ENCODE measurements around the gene ID3. TPM values are rescaled to one million over a fixed set of nuclear protein-coding genes. Genes with fewer than 3 reads are reported as not detected.

ID3 gene
- total RNA-seq, 1 experiment from 2014 or later = 909 TPM

DNA sequence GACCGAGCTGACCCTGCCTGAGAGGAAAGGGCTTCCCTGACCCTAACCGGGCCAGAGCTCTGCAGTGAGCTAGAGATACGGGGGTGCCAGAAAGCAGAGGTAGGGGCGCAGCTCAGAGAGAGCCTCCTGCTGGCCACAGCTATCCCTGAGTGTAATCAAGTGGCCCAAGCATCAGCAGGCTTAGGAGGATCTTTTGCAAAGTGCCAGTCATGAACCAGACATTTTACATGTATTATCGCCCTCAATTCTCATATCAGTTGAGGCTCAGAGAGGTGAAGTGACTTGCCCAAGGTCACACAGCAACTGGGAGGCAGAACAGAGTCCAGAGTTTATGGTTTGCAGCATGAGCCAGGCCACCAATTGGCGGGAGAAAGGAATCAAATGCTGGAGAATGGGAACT, 7.0 kb upstream of the ID3 start:
- no peak for DNase-seq (ENCODE audit: low read depth)

GRCh38 chr1:23565776-23566175, 6.5 kb upstream of the ID3 start:
- no peak for DNase-seq (ENCODE audit: low read depth)

DNA sequence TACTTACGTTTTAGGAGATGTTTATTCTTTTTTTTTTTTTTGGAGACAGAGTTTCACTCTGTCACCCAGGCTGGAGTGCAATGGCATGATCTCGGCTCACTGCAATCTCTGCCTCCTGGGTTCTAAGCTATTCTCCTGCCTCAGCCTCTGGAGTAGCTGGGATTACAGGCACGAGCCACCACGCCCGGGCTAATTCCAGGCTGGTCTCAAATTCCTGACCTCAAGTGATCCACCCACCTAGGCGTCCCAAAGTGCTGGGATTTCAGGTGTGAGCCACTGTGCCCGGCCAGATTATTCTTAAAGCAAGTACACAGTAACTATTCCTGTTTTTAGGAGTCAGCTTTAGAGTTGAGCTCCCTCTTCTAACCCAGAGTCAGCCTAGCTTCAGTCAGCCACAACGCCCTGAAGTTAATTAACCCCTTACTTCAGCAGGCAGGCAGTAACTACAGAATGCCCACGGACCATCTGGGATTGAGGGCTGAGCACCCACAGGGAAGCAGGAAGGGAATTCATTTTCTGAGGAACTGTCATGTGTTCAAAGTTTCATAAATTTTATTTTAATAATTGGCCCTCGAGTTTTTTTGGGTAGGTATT, 5.3 kb upstream of the ID3 start:
- peak; percentile 35 for DNase-seq (ENCODE audit: low read depth)

DNA sequence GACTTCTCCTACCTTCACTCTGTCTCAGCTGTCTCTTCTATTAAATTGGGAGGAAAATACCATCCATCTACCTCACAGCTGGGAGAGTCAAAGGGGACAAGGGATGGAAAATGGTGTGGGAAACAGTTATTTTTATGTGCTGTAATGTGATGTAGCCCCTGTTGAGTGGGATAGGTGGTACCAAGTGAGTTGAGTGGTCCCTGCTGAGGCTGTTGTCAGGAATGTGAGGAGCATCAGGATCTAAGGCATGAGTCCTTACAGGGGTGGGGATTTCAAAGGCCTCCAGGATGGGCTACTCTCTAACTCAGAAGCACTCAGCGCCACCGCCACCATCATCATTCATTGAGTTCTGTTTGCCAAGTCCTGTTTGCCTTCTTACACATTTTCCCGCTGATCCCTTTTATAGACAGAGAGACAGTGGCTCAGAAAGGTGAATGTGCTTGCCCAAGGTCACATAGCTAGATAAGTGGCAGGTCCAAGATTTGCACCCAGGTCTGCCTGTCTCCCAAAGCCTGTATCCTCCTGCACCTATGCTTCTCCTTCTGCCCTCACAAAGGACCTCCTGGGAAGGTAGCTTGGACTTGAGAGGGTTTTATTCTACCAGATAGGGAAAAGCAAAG, 4.6 kb upstream of the ID3 start:
- DNase-seq (ENCODE audit: low read depth) = peak; percentile 26

DNA sequence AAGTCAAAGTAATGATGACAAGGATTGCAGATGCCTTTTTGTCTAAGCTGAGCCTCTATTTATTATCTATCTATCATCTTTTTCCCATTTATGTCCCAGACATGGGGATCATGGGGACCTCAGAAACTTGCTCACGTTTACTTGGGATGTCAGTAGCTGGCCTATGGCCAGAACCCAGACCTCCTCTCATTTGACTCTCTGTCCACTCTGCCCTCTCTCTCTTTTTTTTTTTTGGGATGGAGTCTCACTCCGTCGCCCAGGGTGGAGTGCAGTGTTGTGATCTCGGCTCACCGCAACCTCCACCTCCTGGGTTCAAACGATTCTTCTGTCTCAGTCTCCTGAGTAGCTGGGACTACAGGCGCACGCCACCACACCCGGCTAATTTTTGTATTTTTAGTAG, 3.7 kb upstream of the ID3 start:
- peak; percentile 20 for DNase-seq (ENCODE audit: low read depth)

- peak; percentile 99 for DNase-seq (ENCODE audit: low read depth)
Measured at GRCh38 chr1:23562137-23562876, 3.0 kb upstream of the ID3 start.

GRCh38 chr1:23561813-23562100, 2.5 kb upstream of the ID3 start:
- peak; percentile 83 for DNase-seq (ENCODE audit: low read depth)

DNA sequence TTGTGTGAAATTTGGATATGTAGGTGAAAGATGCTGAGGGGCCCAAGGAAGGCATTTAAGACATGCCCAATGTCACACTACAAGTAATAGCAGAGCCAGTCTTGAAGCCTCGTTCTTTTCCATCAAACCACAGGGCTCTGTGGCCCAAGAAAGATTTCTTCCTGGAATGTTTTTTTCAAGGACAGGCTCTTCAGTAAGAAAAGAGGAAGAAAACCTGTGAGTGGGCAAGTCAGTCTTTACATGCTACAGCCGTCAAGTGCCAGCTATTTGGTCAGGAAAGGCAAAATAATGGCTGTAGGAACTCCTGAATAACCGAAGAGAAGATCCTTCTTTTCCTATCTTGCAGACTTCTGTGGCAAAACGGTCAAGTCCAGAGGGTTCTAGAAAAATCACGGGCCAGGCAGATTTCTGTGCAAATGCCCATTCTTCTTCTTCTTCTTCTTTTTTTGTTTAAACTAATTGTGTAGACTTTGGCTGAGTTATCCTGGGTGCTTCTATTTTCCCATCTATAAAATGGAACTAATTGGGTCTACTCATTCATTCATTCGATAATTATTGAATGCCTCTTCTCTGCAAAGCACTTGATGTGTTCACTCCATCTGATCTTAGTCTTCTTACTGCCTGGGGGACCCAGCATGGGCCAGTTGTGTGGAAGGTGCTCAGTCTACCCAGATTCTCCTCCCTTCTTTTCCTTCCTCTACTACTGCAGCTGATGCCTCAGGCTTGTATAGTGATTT, 1.9 kb upstream of the ID3 start:
- peak; percentile 56 for DNase-seq (ENCODE audit: low read depth)

DNA sequence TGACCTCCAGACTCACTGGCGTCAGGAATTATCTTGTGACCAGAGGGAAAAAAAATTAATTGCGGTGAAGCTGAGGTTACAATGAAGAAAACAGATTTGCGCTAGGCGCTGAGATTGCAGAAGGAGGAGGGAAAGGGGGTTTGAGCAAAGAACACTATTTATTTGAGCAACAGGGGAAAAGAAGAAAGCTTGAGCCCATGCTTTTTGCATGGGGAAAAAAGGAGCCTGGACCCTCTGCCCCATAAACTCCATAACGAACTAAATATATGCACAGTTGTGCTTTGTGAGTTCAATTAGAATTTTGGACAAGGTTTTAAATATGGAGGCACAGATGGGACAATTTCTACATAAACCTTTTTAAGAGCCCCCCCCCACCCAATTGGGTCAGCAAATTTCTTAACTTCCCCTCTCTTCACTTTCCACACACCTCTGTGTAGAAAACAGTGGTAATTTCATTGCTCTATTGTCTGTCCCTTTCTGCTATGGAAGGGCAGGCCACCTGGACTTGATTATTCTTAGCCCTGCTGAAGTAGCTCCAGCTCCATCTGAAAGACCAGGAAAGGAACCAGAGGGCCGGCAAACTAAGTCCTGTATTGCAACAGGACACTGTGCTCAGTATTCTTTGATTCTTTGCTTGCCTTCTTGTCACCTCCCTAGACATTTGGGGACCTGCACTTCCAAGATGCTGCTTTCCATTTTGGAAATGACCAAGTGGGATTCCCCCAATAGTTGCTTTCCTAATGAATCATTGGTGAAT, 862 bp upstream of the ID3 start:
- DNase-seq (ENCODE audit: low read depth) = peak; percentile 55

- DNase-seq (ENCODE audit: low read depth) = no peak
Measured at GRCh38 chr1:23558872-23559135, 497 bp downstream of the ID3 start.

DNA sequence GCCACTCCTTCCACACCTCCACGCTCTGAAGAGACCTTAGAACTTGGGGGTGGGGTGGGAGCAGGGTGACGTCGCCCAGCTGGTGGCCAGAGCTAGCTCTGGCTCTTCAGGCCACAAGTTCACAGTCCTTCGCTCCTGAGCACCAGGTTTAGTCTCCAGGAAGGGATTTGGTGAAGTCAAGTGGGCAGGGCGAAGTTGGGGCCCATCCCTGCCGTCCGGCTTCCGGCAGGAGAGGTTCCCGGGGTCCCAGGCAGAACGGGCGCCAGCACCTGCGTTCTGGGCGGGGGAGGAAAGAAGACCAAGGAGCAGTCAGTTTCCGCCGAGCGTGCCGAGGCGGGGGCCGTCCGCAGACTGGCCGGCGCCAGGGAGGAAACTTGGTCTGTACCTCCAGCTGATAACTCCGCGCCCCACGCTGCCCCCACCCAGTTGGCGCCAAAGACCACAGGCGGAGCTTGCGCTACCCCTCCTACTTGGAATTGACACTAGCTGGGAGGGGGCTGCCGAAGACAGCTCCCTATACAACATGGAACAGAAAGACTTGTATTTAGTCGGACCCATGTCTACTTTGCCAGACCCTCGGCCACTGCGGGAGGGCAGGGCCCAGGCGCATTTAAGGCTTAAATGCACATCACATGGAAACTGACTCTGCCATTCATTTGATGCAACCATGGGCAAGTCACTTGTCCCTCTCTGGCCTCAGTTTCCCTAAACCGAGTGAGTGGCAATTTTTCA, 995 bp downstream of the ID3 start:
- peak; percentile 76 for DNase-seq (ENCODE audit: low read depth)

DNA sequence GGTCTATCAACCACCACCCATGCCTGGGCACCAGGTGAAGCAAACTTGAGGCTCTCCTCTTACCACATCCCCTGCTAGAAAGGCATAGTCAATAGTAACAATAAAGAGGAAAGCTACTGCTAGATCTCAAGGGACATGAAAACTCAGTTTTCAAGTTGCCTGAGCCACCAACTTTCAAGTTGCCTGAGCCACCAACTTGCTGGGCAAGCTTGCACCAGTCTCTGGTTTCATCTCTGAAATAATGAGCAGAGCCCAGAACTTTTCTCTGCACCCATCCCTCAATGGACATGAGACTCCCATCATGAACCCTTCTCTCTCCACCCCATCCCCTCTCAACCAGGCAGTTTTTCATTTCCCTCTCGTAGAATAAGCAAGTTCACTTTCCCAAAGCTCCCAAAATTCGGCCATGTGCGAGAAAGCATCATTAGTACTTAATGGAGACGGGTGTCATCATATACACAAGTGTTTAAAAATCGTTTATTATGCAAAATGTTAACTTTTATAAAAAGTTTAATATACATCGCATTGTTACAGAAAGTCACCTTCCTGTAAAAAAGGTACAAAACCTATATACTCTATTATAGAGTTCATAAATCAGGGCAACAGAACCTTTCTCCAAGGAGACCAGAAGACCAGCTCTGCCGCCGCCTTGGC, 1.7 kb downstream of the ID3 start:
- no peak for DNase-seq (ENCODE audit: low read depth)

GRCh38 chr1:23556635-23557470, 2.4 kb downstream of the ID3 start:
- DNase-seq (ENCODE audit: low read depth) = peak; percentile 95

GRCh38 chr1:23555986-23556634, 3.2 kb downstream of the ID3 start:
- DNase-seq (ENCODE audit: low read depth) = peak; percentile 95

GRCh38 chr1:23555270-23555985, 3.9 kb downstream of the ID3 start:
- DNase-seq (ENCODE audit: low read depth) = no peak

- DNase-seq (ENCODE audit: low read depth) = peak; percentile 95
Measured at GRCh38 chr1:23554481-23555269, 4.6 kb downstream of the ID3 start.

- DNase-seq (ENCODE audit: low read depth) = no peak
Measured at GRCh38 chr1:23554127-23554480, 5.2 kb downstream of the ID3 start.

Measured in M059J (cell line).